Suprapubic skin (tissue), 4 donors: ENCODE measurements around the gene FAM53A.

Experiments
- EP300 ChIP-seq: sonication (generic); formaldehyde crosslinking; IDR thresholded peaks from one replicate; pipeline ENCODE4 v1.6.1; 2017; ENCODE audit warnings: antibody characterized with exemption
- POLR2A ChIP-seq, 2 donors: fragments of 450-650 bp; IDR thresholded peaks; one replicate each; pipeline ENCODE4 v1.6.1; 2017; ENCODE audit warnings: antibody characterized with exemption in 2 of 2, mild to moderate bottlenecking in 2 of 2, moderate library complexity in 2 of 2
- POLR2AphosphoS5 ChIP-seq, 3 donors: sonication (generic); formaldehyde crosslinking; IDR thresholded peaks; one replicate each; pipeline ENCODE4 v1.6.1; 2017; ENCODE audit warnings: antibody characterized with exemption in 3 of 3
- TF ChIP-seq, protein P1 (sequence below), 2 donors: fragments of 200-600 bp in 1 of 2; fragments of 450-650 bp in 1 of 2; sonication (generic) in 1 of 2; IDR thresholded peaks; one replicate each; pipeline ENCODE4 v1.5.1; 2016 to 2019; ENCODE audit warnings: antibody characterized with exemption in 2 of 2, mild to moderate bottlenecking in 1 of 2, moderate library complexity in 1 of 2

GRCh38 chr4:1614049-1614448 lies 70.1 kb downstream of the FAM53A start:
- TF ChIP-seq POLR2A (IDR thresholded peaks at IDR 0.05) (no peak), EP300 (no peak), POLR2AphosphoS5 (IDR thresholded peaks at IDR 0.05) (no peak)
- TF ChIP-seq, protein P1, sequence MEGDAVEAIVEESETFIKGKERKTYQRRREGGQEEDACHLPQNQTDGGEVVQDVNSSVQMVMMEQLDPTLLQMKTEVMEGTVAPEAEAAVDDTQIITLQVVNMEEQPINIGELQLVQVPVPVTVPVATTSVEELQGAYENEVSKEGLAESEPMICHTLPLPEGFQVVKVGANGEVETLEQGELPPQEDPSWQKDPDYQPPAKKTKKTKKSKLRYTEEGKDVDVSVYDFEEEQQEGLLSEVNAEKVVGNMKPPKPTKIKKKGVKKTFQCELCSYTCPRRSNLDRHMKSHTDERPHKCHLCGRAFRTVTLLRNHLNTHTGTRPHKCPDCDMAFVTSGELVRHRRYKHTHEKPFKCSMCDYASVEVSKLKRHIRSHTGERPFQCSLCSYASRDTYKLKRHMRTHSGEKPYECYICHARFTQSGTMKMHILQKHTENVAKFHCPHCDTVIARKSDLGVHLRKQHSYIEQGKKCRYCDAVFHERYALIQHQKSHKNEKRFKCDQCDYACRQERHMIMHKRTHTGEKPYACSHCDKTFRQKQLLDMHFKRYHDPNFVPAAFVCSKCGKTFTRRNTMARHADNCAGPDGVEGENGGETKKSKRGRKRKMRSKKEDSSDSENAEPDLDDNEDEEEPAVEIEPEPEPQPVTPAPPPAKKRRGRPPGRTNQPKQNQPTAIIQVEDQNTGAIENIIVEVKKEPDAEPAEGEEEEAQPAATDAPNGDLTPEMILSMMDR (IDR thresholded peaks at IDR 0.05): no peak
